ENCODE results near the gene GATAD2A.
A peak's percentile ranks its signal among the peaks of the same experiment; 100 is the strongest.

GATAD2A gene

DNA sequence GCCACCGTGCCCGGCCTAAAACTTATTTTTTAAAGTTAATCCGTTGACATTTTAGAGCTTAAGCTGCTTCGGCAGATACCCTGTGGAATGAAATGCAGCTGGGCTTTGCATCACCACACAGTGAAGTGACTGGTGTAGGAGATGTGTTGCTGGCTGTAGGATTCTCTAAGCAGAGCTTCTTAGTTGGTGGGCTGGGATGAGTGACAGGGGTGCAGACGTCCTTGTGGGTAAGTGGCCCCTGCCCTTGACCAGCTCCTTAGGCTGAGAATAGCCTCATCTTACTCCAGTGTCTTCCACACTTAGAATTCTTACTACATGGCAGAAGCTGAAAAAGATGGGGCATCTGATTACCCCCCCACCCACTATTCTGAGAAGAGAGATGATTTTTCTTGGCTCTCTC lies 11.6 kb downstream of the GATAD2A start:
- H3K9me3 ChIP-seq (ENCODE audit: control insufficient read depth, low read length) = no peaks in the 10 kb centered on the region
- H3K4me2 ChIP-seq (ENCODE audit: low read length) = no peak overlapping the region
- TF ChIP-seq, protein P1, sequence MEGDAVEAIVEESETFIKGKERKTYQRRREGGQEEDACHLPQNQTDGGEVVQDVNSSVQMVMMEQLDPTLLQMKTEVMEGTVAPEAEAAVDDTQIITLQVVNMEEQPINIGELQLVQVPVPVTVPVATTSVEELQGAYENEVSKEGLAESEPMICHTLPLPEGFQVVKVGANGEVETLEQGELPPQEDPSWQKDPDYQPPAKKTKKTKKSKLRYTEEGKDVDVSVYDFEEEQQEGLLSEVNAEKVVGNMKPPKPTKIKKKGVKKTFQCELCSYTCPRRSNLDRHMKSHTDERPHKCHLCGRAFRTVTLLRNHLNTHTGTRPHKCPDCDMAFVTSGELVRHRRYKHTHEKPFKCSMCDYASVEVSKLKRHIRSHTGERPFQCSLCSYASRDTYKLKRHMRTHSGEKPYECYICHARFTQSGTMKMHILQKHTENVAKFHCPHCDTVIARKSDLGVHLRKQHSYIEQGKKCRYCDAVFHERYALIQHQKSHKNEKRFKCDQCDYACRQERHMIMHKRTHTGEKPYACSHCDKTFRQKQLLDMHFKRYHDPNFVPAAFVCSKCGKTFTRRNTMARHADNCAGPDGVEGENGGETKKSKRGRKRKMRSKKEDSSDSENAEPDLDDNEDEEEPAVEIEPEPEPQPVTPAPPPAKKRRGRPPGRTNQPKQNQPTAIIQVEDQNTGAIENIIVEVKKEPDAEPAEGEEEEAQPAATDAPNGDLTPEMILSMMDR (IDR thresholded peaks at IDR 0.05) = no peak
- H3K27me3 ChIP-seq (ENCODE audit: control insufficient read depth, insufficient read depth, low read length) = no peaks in the 10 kb centered on the region
- no peaks in the 10 kb centered on the region for H3K36me3 ChIP-seq (ENCODE audit: control insufficient read depth, insufficient read depth, low read length)
- peaks cover 16% of the 10 kb centered on the region for H3K4me1 ChIP-seq
- H3K4me3 ChIP-seq (ENCODE audit: low read depth, low read length) = no peak overlapping the region
- no peak overlapping the region for H2AFZ ChIP-seq
- no peak overlapping the region for H3K27ac ChIP-seq
- peaks cover 86% of the 10 kb centered on the region for H3K79me2 ChIP-seq
- no peak overlapping the region for H3K9ac ChIP-seq

DNA sequence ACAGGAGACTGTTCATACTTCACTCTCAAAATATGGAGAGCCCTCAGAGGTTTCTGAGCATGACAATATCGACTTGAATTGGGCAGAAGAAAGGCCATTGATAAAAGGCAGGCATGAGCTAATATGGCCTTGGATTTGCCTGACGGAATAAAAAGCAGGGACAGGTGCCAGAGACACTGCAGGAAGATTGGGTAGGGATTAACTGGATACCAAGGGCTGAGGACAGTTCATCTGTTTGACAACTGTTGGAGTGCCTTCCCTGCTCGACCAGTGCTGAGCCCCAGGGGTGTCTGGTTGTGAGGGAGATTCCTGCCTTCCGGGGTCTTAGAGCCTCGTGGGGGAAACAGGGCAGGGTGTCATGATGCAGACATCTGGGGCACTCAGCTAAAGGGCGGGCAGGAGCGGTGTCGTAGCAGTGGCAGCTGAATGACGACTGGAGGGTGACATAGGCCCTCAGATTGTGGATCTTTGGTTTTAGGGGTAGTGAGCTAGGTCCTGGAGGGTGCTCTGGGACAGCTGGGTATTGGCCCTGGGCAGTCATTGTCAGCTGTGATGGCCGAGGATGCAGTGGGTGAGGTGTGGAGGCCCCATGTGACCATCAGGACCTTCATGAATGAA lies 12.3 kb downstream of the GATAD2A start:
- Histone ChIP-seq H3K9ac (no peak overlapping the region), H3K4me2 (ENCODE audit: low read length) (no peak overlapping the region), H3K4me3 (ENCODE audit: low read depth, low read length) (no peak overlapping the region), H2AFZ (no peak overlapping the region), H3K4me1 (peaks cover 16% of the 10 kb centered on the region), H3K27ac (no peak overlapping the region), H3K27me3 (ENCODE audit: control insufficient read depth, insufficient read depth, low read length) (no peaks in the 10 kb centered on the region), H3K9me3 (ENCODE audit: control insufficient read depth, low read length) (no peaks in the 10 kb centered on the region), H3K36me3 (ENCODE audit: control insufficient read depth, insufficient read depth, low read length) (no peaks in the 10 kb centered on the region), H3K79me2 (peaks cover 87% of the 10 kb centered on the region)
- TF ChIP-seq, protein P1 (IDR thresholded peaks at IDR 0.05) = no peak

DNA sequence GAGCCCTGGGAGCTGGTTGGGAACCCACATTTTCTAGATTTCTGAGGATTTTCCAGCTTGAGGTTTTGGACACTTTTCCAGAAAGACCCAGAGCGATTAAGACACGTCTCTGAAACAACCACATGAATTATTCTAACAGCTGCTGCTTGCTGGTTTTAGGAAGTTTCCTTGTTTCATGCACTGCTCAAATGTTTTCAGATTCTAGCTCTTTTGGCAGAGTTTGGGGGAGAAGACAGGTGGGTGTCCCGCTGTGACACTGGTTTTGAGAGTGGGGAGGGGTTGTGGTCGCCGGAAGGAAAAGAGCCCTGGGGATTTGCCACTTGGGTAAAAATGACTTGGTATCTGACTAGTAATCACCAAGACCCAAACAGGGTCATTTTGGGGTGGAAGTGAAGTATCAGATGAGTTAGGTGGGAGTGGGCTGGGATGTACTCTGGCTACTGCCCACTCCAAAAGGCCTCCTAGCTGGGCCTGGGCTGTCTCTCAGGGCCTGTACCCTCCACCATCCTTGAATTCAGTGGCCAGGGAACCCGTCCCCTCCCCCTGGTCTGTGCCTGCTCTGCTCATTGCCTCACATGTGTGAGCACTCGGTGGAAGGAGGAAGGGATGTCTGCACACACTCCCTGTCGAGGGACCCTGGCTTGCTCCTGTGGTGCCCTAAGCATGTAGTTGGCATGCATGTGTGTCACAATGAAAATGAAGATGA lies 13.2 kb downstream of the GATAD2A start:
- Histone ChIP-seq H3K36me3 (ENCODE audit: control insufficient read depth, insufficient read depth, low read length) (no peaks in the 10 kb centered on the region), H3K4me2 (ENCODE audit: low read length) (no peak overlapping the region), H3K9me3 (ENCODE audit: control insufficient read depth, low read length) (no peaks in the 10 kb centered on the region), H3K27ac (no peak overlapping the region), H3K4me3 (ENCODE audit: low read depth, low read length) (no peak overlapping the region), H3K4me1 (peaks cover 16% of the 10 kb centered on the region), H3K9ac (no peak overlapping the region), H3K79me2 (peaks cover 89% of the 10 kb centered on the region), H2AFZ (no peak overlapping the region), H3K27me3 (ENCODE audit: control insufficient read depth, insufficient read depth, low read length) (no peaks in the 10 kb centered on the region)
- TF ChIP-seq, protein P1 (IDR thresholded peaks at IDR 0.05) = no peak

DNA sequence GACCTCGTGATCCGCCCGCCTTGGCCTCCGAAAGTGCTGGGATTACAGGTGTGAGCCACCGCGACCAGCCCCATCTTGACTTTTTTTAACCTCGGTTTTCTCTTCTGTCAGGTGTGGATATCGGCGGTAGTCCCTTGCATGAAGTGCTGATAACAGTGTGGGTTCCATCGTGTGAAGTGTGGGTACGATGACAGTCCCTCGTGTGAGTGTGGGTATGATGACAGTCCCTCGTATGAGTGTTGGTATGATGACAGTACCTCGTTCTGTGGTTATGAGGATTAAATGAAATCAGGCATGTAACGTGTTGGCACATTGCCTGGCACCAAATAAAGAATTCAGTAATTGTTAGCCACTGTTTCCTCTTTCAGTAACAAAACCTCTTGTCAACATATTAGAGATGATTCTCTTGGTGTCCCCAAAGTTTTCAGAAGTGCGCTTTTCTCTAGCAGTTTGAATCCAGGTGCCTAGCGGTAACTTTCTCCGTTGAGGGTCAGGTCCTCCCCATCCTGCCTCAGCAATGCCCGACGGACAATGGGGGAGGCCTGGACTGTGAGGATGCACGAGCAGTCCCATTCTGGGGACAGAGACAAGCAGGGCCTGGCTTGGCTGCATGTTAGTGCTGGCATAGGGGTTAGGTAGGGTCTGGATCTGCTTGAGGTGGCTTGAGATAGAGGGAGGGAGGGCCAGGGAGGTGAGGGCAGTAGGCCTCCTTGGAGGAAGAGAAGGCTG lies 15.3 kb downstream of the GATAD2A start:
- H3K4me3 ChIP-seq (ENCODE audit: low read depth, low read length) = no peak overlapping the region
- H3K9me3 ChIP-seq (ENCODE audit: control insufficient read depth, low read length) = no peaks in the 10 kb centered on the region
- H3K27me3 ChIP-seq (ENCODE audit: control insufficient read depth, insufficient read depth, low read length) = no peaks in the 10 kb centered on the region
- peaks cover 92% of the 10 kb centered on the region for H3K79me2 ChIP-seq
- H3K27ac ChIP-seq = peak overlapping the region; percentile 46
- H3K9ac ChIP-seq = no peak overlapping the region
- H2AFZ ChIP-seq = no peak overlapping the region
- no peaks in the 10 kb centered on the region for H3K36me3 ChIP-seq (ENCODE audit: control insufficient read depth, insufficient read depth, low read length)
- no peak overlapping the region for H3K4me2 ChIP-seq (ENCODE audit: low read length)
- TF ChIP-seq, protein P1 (IDR thresholded peaks at IDR 0.05) = no peak
- H3K4me1 ChIP-seq = peaks cover 16% of the 10 kb centered on the region
